ENCODE results near the gene POM121.
"Not testable (repeated sequence)": the region's sequence is repeated elsewhere in the genome, so short reads cannot be mapped to it uniquely, and the experiment has no call there.

POM121 gene

DNA sequence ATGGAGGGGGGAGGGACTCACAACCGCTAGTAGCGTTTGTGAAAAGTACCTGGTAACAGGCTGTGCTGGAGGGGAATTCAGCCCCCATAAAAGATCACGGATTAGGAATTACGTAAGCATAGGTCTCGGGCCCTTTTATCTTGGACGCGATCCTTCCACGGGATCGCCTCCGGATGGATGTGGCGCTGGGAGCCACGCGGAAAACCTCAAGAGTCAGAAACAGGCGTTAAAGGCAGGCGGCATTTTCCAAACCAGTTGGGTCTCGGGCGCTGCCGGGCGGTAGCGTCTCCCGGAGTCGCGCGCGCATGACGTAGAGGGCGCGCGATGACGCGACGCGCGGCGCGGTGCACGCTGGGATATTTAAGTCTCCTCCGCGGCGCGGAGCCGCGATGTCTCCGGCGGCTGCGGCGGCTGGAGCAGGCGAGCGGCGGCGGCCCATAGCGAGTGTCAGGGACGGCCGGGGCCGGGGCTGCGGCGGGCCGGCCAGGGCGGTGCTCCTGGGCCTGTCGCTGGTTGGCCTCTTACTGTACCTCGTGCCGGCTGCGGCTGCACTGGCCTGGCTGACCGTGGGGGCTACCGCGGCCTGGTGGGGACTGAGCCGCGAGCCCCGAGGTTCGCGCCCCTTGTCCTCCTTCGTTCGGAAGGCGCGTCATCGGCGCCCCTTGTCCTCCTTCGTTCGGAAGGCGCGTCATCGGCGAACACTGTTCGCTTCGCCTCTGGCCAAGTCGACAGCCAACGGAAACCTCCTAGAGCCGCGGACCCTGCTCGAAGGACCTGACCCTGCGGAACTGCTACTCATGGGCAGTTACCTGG lies at the start of gene POM121:
Gene POM121, plus strand, starts transcription at position 363 of the 813 bp plus-strand sequence. Its CDS starts 27 bp downstream, at position 390.
- DNase-seq, result peak; percentile 91

- peak; percentile 73 for DNase-seq
These were observed 45.7 kb upstream of the POM121 start for GRCh38 chr7:72879079-72879736.

GRCh38 chr7:72879737-72880215 lies 45.1 kb upstream of the POM121 start:
- DNase-seq, result peak; percentile 49

DNA sequence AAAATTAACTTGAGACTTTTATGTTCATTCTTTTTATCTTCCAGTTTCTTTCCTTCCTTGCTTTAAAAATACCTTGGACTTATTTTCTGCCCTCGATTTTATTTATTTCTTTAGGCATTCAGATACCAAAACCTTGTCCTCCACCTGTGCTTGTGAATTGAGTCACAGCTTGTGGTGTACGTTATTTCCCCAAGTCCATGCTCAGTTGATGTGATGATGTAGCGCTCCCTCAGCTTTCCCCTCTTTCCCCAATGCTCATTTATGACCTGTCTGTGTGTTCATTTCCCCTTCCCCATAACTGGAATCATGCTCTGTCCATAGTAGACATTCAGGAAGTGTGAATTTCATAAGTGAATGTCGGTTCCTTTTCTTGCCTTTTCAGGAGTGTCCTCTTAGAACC lies 33.1 kb upstream of the POM121 start:
- not testable (repeated sequence) for DNase-seq

DNA sequence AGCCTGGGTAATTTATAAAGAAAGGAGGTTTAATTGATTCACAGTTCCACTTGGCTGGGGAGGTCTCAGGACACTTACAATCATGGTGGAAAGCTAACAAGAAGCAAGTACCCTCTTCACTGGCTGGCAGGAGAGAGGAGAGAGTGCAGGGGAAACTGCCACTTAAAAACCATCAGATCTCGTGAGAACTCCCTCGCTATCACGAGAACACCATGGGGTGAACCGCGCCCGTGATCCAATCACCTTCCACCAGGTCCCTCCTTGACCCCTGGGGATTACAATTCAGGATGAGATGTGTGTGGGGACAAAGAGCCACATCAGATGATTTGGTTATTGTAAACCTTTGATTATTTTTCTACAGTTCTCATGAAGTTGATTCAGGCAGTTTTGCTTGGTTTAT lies 20.2 kb upstream of the POM121 start:
- DNase-seq, result not testable (repeated sequence)

DNA sequence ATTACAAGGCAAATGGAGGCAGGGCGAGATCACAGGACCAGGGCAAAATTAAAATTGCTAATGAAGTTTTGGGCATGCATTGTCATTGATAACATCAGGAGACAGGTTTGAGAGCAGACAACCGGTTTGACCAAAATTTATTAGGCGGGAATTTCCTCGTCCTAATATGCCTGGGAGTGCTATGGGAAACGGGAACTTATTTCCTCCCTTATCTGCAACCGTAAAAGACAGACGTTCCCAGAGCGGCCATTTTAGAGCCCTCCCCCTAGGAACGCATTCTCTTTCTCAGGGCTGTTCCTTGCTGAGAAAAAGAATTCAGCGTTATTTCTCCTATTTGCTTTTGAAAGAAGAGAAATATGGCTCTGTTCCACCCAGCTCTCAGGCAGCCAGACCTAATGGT lies 16.5 kb upstream of the POM121 start:
- not testable (repeated sequence) for DNase-seq

GRCh38 chr7:72911395-72911794 lies 13.5 kb upstream of the POM121 start:
- not testable (repeated sequence) for DNase-seq

- DNase-seq, result not testable (repeated sequence)
These were observed 11.1 kb upstream of the POM121 start for GRCh38 chr7:72913750-72914149.

DNA sequence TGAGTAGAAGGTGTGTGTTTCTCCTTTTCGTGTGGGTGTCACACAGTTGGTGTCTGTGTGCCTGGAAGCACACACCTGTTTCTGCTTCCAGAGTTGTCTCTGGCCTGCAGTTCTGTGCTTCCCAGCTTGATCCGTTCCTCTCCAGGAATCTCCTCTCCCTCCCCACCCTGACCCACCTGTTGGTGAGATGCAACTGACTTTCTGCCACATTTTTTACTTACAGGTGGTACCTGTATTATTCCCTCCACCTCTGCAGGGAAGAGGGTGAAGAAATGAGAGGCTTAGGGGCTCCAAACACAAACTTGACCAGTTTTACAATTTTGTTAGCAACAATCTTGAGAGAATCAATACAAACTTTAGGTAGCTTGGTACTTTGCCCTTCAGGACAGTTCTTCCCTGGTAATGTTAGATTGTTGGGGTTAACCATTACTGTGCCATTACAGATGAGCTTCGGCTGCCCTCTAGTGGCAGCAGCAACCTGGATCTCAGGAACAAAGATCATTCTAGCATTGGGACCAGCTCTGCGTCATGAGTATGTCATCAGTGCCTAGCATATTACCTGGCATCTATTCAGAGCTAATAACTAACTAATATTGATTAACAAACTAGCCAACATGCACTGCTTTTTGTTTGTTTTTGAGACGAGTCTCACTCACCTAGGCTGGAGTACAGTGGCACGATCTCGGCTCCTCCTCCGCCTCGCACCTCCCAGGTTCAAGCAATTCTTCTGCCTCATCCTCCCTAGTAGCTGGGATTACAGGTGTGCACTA lies 10.0 kb upstream of the POM121 start:
- peak; percentile 62 for DNase-seq

GRCh38 chr7:72919256-72919775 lies 5.6 kb upstream of the POM121 start:
- no peak for DNase-seq

GRCh38 chr7:72924386-72924732 lies 536 bp upstream of the POM121 start:
- DNase-seq, result no peak

GRCh38 chr7:72925546-72926120 lies 738 bp downstream of the POM121 start:
- DNase-seq, result no peak

GRCh38 chr7:72927791-72928190 lies 2.9 kb downstream of the POM121 start:
- DNase-seq, result not testable (repeated sequence)

- DNase-seq, result not testable (repeated sequence)
These were observed 3.3 kb downstream of the POM121 start for GRCh38 chr7:72928216-72928615.

DNA sequence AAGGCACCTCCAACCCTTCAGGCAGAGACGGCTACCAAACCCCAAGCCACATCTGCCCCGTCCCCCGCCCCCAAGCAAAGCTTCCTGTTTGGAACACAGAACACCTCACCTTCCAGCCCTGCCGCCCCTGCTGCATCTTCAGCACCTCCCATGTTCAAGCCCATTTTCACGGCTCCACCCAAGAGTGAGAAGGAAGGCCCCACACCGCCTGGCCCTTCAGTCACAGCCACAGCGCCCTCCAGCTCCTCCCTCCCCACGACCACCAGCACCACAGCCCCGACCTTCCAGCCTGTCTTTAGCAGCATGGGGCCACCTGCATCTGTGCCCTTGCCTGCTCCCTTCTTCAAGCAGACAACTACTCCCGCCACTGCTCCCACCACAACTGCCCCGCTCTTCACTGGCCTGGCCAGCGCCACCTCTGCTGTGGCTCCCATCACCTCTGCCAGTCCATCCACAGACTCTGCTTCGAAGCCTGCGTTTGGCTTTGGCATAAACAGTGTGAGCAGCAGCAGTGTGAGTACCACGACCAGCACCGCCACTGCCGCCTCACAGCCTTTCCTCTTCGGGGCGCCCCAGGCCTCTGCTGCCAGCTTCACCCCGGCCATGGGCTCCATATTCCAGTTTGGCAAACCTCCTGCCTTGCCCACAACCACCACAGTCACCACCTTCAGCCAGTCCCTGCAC lies 17.3 kb downstream of the POM121 start:
- DNase-seq, result not testable (repeated sequence)

GRCh38 chr7:72942956-72943355 lies 18.1 kb downstream of the POM121 start:
- not testable (repeated sequence) for DNase-seq

GRCh38 chr7:72944937-72945336 lies 20.0 kb downstream of the POM121 start:
- DNase-seq, result not testable (repeated sequence)

- not testable (repeated sequence) for DNase-seq
These were observed 20.7 kb downstream of the POM121 start for GRCh38 chr7:72945597-72945996.

GRCh38 chr7:72946130-72946745 lies 21.3 kb downstream of the POM121 start:
- not testable (repeated sequence) for DNase-seq

DNA sequence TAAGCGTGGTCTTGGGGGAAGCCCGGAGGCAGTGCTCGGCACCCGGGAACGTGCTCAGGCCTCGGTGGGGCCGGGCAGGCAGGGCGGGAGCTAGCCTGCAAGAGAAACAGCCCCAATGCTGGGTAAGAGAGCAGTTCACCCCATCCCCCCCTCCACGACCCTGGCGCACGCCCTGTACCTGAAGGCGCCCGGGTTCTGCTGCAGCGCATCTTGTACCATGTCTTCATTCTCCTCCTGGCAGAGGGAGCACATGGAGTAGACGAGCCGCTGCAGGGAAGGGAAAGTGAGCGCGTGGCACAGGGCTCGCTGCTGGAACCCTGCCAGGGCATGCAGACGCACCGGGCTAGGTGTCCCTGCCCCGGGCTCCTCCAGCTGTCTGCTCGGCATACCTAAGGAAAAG lies 23.8 kb downstream of the POM121 start:
- not testable (repeated sequence) for DNase-seq

GRCh38 chr7:72949276-72949675 lies 24.4 kb downstream of the POM121 start:
- not testable (repeated sequence) for DNase-seq
